22Rv1 (cell line): Measurements from ENCODE around the gene RNASET2.

ENCODE experiments used
- H3K27ac ChIP-seq: fragments of 450-650 bp; 2 replicates; pipeline ENCODE4 v1.5.1; 2017
- ZFX ChIP-seq: fragments of 450-650 bp; IDR thresholded peaks from 2 replicates; pipeline ENCODE4 v1.6.1; 2017; ENCODE audit warnings: antibody characterized with exemption, borderline replicate concordance
- TF ChIP-seq, protein P1 (sequence below): fragments of 450-650 bp; IDR thresholded peaks from 2 replicates; pipeline ENCODE4 v1.5.1; 2017; ENCODE audit warnings: mild to moderate bottlenecking

The RNASET2 gene

DNA sequence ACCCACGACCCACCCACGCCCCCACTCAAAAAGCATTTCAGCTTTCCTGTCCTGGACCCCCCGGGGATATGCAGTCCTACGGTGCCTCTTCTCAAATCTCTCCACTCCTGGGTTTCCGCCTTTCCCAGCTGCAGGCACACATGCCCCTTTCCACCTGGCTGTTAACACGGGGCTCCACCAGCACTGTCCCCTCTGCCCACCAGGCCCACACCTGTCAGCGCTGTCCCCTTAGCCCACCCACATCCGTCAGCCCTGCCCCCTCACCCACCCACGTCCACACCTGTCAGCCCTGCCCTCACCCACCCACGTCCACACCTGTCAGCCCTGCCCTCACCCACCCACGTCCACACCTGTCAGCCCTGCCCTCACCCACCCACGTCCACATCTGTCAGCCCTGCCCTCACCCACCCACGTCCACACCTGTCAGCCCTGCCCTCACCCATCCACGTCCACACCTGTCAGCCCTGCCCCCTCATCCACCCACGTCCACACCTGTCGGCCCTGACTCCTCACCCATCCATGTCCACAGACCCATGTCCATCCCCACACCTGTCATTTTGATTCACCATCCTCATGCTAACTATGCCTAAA lies 11.6 kb downstream of the RNASET2 start:
- no peak overlapping the region for H3K27ac ChIP-seq
- TF ChIP-seq ZFX, result no peak
- TF ChIP-seq, protein P1, sequence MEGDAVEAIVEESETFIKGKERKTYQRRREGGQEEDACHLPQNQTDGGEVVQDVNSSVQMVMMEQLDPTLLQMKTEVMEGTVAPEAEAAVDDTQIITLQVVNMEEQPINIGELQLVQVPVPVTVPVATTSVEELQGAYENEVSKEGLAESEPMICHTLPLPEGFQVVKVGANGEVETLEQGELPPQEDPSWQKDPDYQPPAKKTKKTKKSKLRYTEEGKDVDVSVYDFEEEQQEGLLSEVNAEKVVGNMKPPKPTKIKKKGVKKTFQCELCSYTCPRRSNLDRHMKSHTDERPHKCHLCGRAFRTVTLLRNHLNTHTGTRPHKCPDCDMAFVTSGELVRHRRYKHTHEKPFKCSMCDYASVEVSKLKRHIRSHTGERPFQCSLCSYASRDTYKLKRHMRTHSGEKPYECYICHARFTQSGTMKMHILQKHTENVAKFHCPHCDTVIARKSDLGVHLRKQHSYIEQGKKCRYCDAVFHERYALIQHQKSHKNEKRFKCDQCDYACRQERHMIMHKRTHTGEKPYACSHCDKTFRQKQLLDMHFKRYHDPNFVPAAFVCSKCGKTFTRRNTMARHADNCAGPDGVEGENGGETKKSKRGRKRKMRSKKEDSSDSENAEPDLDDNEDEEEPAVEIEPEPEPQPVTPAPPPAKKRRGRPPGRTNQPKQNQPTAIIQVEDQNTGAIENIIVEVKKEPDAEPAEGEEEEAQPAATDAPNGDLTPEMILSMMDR, result no peak

DNA sequence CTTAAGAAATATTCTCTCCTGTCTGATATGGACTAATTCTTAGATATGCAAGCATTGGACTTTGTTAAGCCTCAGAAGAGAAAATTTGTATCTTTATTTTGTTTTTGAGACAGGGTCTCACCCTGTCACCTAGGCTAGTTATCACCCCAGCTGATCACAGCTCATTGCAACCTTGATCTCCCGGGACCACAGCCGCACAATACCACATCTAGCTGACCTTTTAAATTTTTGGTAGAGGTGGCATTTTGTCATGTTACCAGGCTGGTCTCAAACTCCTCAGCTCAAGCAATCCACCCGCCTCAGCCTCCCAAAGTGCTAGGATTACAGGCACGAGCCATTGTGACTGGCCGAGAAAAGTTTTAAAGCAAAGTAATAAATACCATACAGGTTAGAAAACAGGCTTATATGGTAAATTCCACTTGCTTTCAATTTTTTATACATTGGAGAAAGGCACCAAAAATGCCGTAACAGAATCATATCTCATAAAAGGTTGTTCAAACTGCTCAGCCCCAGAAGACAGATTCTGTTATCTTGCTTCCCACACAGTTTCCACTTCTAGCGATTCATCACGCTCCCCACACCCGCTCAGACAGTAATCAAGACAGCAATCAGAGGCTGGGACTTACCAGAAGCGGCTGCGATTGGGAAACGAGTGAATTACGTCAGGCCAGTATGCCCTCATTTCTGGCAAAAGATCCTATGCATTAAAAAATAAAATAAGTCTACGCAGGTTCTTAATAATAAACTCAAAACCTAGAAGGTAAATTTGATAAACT lies 13.8 kb downstream of the RNASET2 start:
- no peak overlapping the region for H3K27ac ChIP-seq
- no peak for TF ChIP-seq ZFX
- TF ChIP-seq, protein P1, result no peak

DNA sequence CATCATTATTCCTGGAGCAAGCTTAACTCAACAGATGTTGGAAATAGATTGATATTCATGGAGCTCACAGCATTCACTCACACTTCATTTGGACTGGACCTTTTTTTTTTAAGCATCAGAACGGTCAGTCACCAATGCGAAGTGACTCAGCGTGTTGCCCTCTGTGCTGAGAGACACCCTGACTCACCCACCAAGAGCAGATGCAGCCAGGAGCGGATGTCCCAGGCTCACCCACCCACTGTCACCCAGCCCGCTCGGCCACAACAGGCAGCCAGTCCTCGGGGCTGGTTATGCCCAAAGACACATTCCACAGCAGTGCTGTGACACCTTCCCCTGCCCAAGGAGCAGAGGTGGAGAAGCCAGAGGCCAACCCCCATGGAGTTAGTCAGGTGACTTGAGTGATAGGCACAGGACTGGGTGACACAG lies 15.7 kb downstream of the RNASET2 start:
- no peak overlapping the region for H3K27ac ChIP-seq
- TF ChIP-seq, protein P1, result no peak
- no peak for TF ChIP-seq ZFX

DNA sequence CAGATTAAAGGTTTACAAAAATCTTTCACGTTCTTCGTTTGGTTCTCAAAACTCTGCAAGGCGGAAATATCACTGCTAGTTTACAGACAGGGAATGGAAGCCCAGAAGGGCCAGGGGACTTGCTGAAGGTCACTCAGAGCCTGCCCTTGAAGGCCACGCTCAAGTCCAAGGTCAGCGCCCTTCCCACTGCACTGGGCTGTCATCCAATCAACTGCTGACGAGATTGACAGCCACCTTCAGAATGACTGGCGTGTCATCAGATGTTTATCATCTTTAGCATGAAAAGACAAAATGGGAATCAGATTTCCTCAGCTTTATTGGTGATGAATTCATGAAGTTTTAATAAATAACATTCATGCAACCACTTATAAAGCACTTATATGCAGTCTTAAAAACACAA lies 16.5 kb downstream of the RNASET2 start:
- no peak for TF ChIP-seq ZFX
- TF ChIP-seq, protein P1, result no peak
- no peak overlapping the region for H3K27ac ChIP-seq

DNA sequence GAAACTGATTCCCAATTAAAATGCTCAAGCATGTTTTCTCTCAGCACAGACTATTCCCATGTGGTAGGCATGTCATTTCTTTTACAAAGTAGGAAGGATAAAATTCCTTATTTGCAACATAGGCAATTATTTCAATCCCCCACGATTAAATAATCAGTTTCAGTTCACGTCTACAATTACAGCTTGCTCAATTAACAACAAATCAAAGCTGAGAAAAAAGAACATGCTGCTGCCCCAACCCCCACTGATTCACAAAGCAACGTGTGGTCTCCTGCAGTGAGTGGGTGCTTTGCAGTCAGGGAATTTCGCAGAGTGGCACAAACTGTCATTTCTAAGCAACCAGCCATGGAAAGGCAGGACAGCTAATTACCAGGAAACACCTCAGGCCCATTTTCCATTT lies 17.0 kb downstream of the RNASET2 start:
- no peak overlapping the region for H3K27ac ChIP-seq
- TF ChIP-seq ZFX, result no peak
- TF ChIP-seq, protein P1, result no peak

DNA sequence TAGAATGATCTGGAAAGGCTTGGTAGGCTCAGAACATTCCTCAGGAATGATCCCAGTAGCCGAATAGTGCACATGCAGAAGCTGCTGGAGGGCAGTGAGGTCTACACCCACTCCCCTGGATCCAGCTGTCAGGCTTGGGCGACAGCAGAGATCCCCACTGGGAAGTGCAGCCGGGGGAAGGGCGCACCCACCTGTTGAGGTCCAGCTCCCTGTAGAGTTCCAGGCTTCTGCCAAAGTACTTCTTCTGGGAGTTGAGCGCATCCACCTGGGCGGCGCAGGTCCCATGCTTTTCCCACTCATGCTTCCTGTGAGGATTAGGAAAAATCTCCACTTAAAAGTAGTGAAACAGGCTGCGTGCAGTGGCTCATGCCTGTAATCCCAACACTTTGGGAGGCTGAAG lies 17.6 kb downstream of the RNASET2 start:
- H3K27ac ChIP-seq, result no peak overlapping the region
- TF ChIP-seq, protein P1, result no peak
- no peak for TF ChIP-seq ZFX

DNA sequence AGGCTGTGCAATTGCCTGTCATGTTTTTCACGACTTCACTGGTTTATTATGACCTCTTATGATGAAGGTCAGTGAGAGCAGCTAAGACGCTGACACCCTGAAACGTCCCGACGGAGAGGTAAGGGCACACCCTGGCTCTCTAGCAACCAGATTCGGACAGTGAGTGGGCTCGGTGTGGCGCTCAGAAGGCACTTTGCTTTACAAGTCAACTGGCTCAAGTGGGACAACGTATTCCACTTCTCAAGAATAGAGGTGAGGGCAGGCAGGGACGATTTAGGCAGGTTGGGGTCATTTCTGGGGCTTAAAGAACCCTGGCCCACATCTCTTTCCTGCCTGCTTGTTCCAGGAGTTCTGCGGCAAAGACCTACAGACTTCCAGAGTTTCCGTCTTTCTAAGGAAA lies 18.2 kb downstream of the RNASET2 start:
- no peak for TF ChIP-seq ZFX
- TF ChIP-seq, protein P1, result no peak

More for the DNA sequence above, 18.2 kb downstream of the RNASET2 start:
- no peak overlapping the region for H3K27ac ChIP-seq
